SK-N-SH (cell line): ENCODE data around the gene MACROD2. TPM values are rescaled to one million over a fixed set of nuclear protein-coding genes. Genes with fewer than 3 reads are reported as not detected.

ENCODE experiments used
- CTCF ChIA-PET: fragments of 300-600, 350-600 bp; formaldehyde crosslinking; extraction: SDS; loops from one replicate; lab custom pipeline; 2021; lab: Yijun Ruan, JAX
- POLR2A ChIA-PET: fragments of 350-600 bp; sonication (Branson Sonifier 250); formaldehyde crosslinking; extraction: SDS; loops from one replicate; lab custom pipeline; 2020; ENCODE audit warnings: antibody characterized with exemption, inconsistent platforms; lab: Yijun Ruan, JAX
- DNase-seq: peaks from one replicate; pipeline ENCODE4 v3.0.0; 2012
- H2AFZ ChIP-seq: fragments of 200-600 bp; sonication (generic); 2 replicates; pipeline ENCODE4 v1.8.1; 2016; ENCODE audit warnings: antibody characterized with exemption, mild to moderate bottlenecking, low read depth
- H3F3A ChIP-seq: fragments of 200-600 bp; sonication (generic); replicated peaks from 2 replicates; pipeline ENCODE3; 2016; ENCODE audit warnings: antibody characterized with exemption, mild to moderate bottlenecking; ENCODE audit not compliant: insufficient read depth
- H3K27ac ChIP-seq, 2 experiments: fragments of 200-500 bp in 1 of 2; fragments of 200-600 bp in 1 of 2; sonication (Bioruptor generic) in 1 of 2; sonication (generic), shearing (Covaris generic) in 1 of 2; 2 replicates each; pipeline versions ENCODE4 v1.5.1 to v1.6.1; 2014 to 2016; ENCODE audit warnings: low read depth in 2 of 2, inconsistent platforms in 1 of 2, low read length in 1 of 2, mild to moderate bottlenecking in 1 of 2, mixed read lengths in 1 of 2
- H3K27me3 ChIP-seq: fragments of 200-600 bp; sonication (generic), shearing (Covaris generic); 2 replicates; pipeline ENCODE4 v1.6.1; 2016; ENCODE audit warnings: mixed run types; ENCODE audit not compliant: insufficient read depth
- H3K36me3 ChIP-seq, 2 experiments: fragments of 200-500 bp in 1 of 2; fragments of 200-600 bp in 1 of 2; sonication (Bioruptor generic) in 1 of 2; sonication (generic) in 1 of 2; replicated peaks in 1 of 2; 2 replicates each; pipeline versions ENCODE3 to v1.5.1; 2014 to 2016; ENCODE audit warnings: low read length in 1 of 2, mild to moderate bottlenecking in 1 of 2; ENCODE audit not compliant: insufficient read depth in 2 of 2, control insufficient read depth in 1 of 2
- H3K4me1 ChIP-seq, 2 experiments: fragments of 200-500 bp in 1 of 2; fragments of 200-600 bp in 1 of 2; sonication (Bioruptor generic) in 1 of 2; sonication (generic), shearing (Covaris generic) in 1 of 2; 2 replicates each; pipeline versions ENCODE4 v1.5.1 to v1.6.1; 2014 to 2016; ENCODE audit warnings: low read depth in 1 of 2, low read length in 1 of 2, mixed run types in 1 of 2; ENCODE audit not compliant: insufficient read depth in 2 of 2, control insufficient read depth in 1 of 2
- H3K4me2 ChIP-seq: fragments of 200-600 bp; sonication (generic), shearing (Covaris generic); 2 replicates; pipeline ENCODE4 v1.6.1; 2017; ENCODE audit warnings: mixed run types
- H3K4me3 ChIP-seq, 2 experiments: fragments of 200-500 bp in 1 of 2; fragments of 200-600 bp in 1 of 2; sonication (Bioruptor generic) in 1 of 2; sonication (generic), shearing (Covaris generic) in 1 of 2; 2 replicates each; pipeline versions ENCODE4 v1.5.1 to v1.8.1; 2014 to 2016; ENCODE audit warnings: low read depth in 2 of 2, inconsistent platforms in 1 of 2, low read length in 1 of 2, mild to moderate bottlenecking in 1 of 2, mixed read lengths in 1 of 2, moderate library complexity in 1 of 2
- H3K79me2 ChIP-seq: fragments of 200-600 bp; sonication (generic); 2 replicates; pipeline ENCODE4 v1.8.1; 2017; ENCODE audit warnings: mild to moderate bottlenecking; ENCODE audit not compliant: insufficient read depth
- H3K9ac ChIP-seq: fragments of 200-600 bp; sonication (generic); 2 replicates; pipeline ENCODE4 v1.6.1; 2017; ENCODE audit warnings: mixed run types
- H3K9me2 ChIP-seq: fragments of 200-600 bp; sonication (generic); 2 replicates; pipeline ENCODE4 v1.6.1; 2017; ENCODE audit warnings: mixed run types
- H3K9me3 ChIP-seq: fragments of 200-600 bp; sonication (generic); 2 replicates; pipeline ENCODE4 v1.6.1; 2017; ENCODE audit warnings: mixed run types, mild to moderate bottlenecking, moderate library complexity
- H4K20me1 ChIP-seq: fragments of 200-600 bp; sonication (generic); 2 replicates; pipeline ENCODE4 v1.6.1; 2017; ENCODE audit warnings: mild to moderate bottlenecking, mixed run types; ENCODE audit not compliant: insufficient read depth
- ELF1 ChIP-seq: IDR thresholded peaks from 2 replicates; pipeline ENCODE4 v1.4.0; 2012
- FOXM1 ChIP-seq: IDR thresholded peaks from 2 replicates; pipeline ENCODE4 v1.4.0; 2012; ENCODE audit warnings: low read depth, mild to moderate bottlenecking
- GABPA ChIP-seq: IDR thresholded peaks from 2 replicates; pipeline ENCODE4 v1.4.0; 2012; ENCODE audit warnings: low read depth, mild to moderate bottlenecking
- GATA2 ChIP-seq: sonication (generic); formaldehyde crosslinking; IDR thresholded peaks from 2 replicates; pipeline ENCODE4 v1.5.0; 2020; ENCODE audit warnings: mild to moderate bottlenecking, missing genetic modification reagents
- IRF3 ChIP-seq: fragments of 150-350 bp; IDR thresholded peaks from 2 replicates; pipeline ENCODE4 v1.6.1; 2016; ENCODE audit warnings: mild to moderate bottlenecking, low read depth, low read length
- JUND ChIP-seq: IDR thresholded peaks from 2 replicates; pipeline ENCODE4 v1.4.0; 2012
- MXI1 ChIP-seq: IDR thresholded peaks from 2 replicates; pipeline ENCODE4 v1.6.1; 2012; ENCODE audit warnings: mild to moderate bottlenecking, low read depth, low read length, improper control_type of control experiment
- NFIC ChIP-seq: IDR thresholded peaks from 2 replicates; pipeline ENCODE4 v1.4.0; 2012; ENCODE audit warnings: borderline replicate concordance
- PBX3 ChIP-seq: IDR thresholded peaks from 2 replicates; pipeline ENCODE4; 2012
- POLR2AphosphoS5 ChIP-seq: IDR thresholded peaks from 2 replicates; pipeline ENCODE4 v1.6.1; 2012; ENCODE audit warnings: low read depth, low read length
- RAD21 ChIP-seq: IDR thresholded peaks from 2 replicates; pipeline ENCODE4 v1.6.1; 2012; ENCODE audit warnings: mild to moderate bottlenecking, low read length
- REST ChIP-seq: IDR thresholded peaks from 2 replicates; pipeline ENCODE4 v1.6.1; 2012; ENCODE audit warnings: mild to moderate bottlenecking, low read depth, low read length, moderate library complexity
- USF2 ChIP-seq: fragments of 150-350 bp; IDR thresholded peaks from 2 replicates; pipeline ENCODE4 v1.6.1; 2017; ENCODE audit warnings: antibody characterized with exemption, low read length, low read depth, borderline replicate concordance
- YY1 ChIP-seq: IDR thresholded peaks from 2 replicates; pipeline ENCODE4 v1.4.0; 2012; ENCODE audit warnings: low read depth, mild to moderate bottlenecking
- ZBTB33 ChIP-seq: IDR thresholded peaks from 2 replicates; pipeline ENCODE4 v1.4.0; 2012; ENCODE audit warnings: low read depth, borderline replicate concordance
- WGBS: methylation state at CpG from one replicate; pipeline ENCODE4 v1.1.6; 2017; ENCODE audit warnings: low lambda C conversion rate; 5-methylcytosine and 5-hydroxymethylcytosine counted together
- polyA plus RNA-seq, 3 experiments: library from polyadenylated mRNA; depleted of rRNA; stranded (reverse); fragments of >200 nt; gene quantifications; 2 replicates each; pipeline ENCODE4 v1.2.3, GENCODE V29; 2012

The MACROD2 gene
- polyA plus RNA-seq, 1 of the 3 experiments (the other 2 are of a cell fraction): 0.33 TPM

- 52% methylated on average over 1 of the region's 1 CpG for WGBS
These were observed 4.0 kb upstream of the MACROD2 start for GRCh38 chr20:13991311-13991710.

More at GRCh38 chr20:13991311-13991710, 4.0 kb upstream of the MACROD2 start:
- H3K4me2 ChIP-seq: no peak overlapping the region
- no peak for DNase-seq
- peaks cover 3% of the 10 kb centered on the region for H3F3A ChIP-seq
- H3K4me1 ChIP-seq: peaks cover 0 to 2% of the 10 kb centered on the region in 2 experiments; a peak in 1 of 4 replicates
- no peaks in the 10 kb centered on the region for H4K20me1 ChIP-seq
- no peaks in the 10 kb centered on the region for H3K9me2 ChIP-seq
- H2AFZ ChIP-seq: no peak overlapping the region
- H3K27ac ChIP-seq: no peak overlapping the region
- H3K36me3 ChIP-seq: no peaks in the 10 kb centered on the region
- H3K9me3 ChIP-seq: peaks cover 4% of the 10 kb centered on the region; the same call in 1 of the 2 replicates
- no peaks in the 10 kb centered on the region for H3K27me3 ChIP-seq
- ChIA-PET CTCF (interaction anchor here (1.3 kb wide), 1 partner anchor 12 kb away, joined by 3 read pairs; no protein-coding TSS in a partner anchor), POLR2A (no interaction called here)
- no peaks in the 10 kb centered on the region for H3K79me2 ChIP-seq
- no peak overlapping the region for H3K9ac ChIP-seq
- TF ChIP-seq USF2 (no peak), JUND (no peak), PBX3 (no peak), FOXM1 (no peak), MXI1 (no peak), REST (no peak), GATA2 (CRISPR knock-in tag) (no peak), ELF1 (no peak), YY1 (no peak), NFIC (no peak), ZBTB33 (no peak), IRF3 (no peak), GABPA (no peak), POLR2AphosphoS5 (no peak), RAD21 (no peak)
- H3K4me3 ChIP-seq: no peak overlapping the region
